ENCODE measurements around the gene KCNIP4.

KCNIP4 gene

GRCh38 chr4:21726255-21726815 is 222.2 kb downstream of the KCNIP4 start:
- POLR2A ChIA-PET, result no interaction called here
- CTCF ChIA-PET, result interaction anchor here (0.6 kb wide), 1 partner anchor 14 kb away, joined by 4 read pairs; no protein-coding TSS in a partner anchor
- no peak for TF ChIP-seq BHLHE40 (IDR thresholded peaks at IDR 0.05; ENCODE audit: borderline replicate concordance)
- no peak for TF ChIP-seq ARNT (IDR thresholded peaks at IDR 0.05)
- no peak for TF ChIP-seq FOXM1 (IDR thresholded peaks at IDR 0.05; ENCODE audit: borderline replicate concordance)
- no peak for TF ChIP-seq SUZ12 (IDR thresholded peaks at IDR 0.05)
- no peak for TF ChIP-seq FOXA1 (IDR thresholded peaks at IDR 0.05)
- TF ChIP-seq CTBP1 (IDR thresholded peaks at IDR 0.05; ENCODE audit: borderline replicate concordance), result no peak
- TF ChIP-seq LEF1 (IDR thresholded peaks at IDR 0.05; ENCODE audit: borderline replicate concordance), result no peak
- TF ChIP-seq TARDBP (IDR thresholded peaks at IDR 0.05), result no peak
- no peak for DNase-seq (ENCODE audit: extremely low spot score)

GRCh38 chr4:21722157-21722839 is 226.3 kb downstream of the KCNIP4 start:
- no peak for DNase-seq (ENCODE audit: extremely low spot score)
- ChIA-PET POLR2A (no interaction called here), CTCF (no interaction called here)
- TF ChIP-seq NFRKB (IDR thresholded peaks at IDR 0.05), result no peak
- no peak for TF ChIP-seq FOXK2 (IDR thresholded peaks at IDR 0.05)
- TF ChIP-seq PKNOX1 (IDR thresholded peaks at IDR 0.05), result no peak
- TF ChIP-seq SUZ12 (IDR thresholded peaks at IDR 0.05), result no peak
- TF ChIP-seq BHLHE40 (IDR thresholded peaks at IDR 0.05; ENCODE audit: borderline replicate concordance), result no peak
- no peak for TF ChIP-seq HDGF (IDR thresholded peaks at IDR 0.05; ENCODE audit: borderline replicate concordance)
- TF ChIP-seq FOXA1 (IDR thresholded peaks at IDR 0.05), result no peak

- ChIA-PET CTCF (no interaction called here), POLR2A (no interaction called here)
- no peak for DNase-seq (ENCODE audit: extremely low spot score)
These were observed 232.0 kb downstream of the KCNIP4 start for GRCh38 chr4:21716531-21716930.

GRCh38 chr4:21710179-21710835 is 238.3 kb downstream of the KCNIP4 start:
- TF ChIP-seq CTBP1 (IDR thresholded peaks at IDR 0.05; ENCODE audit: borderline replicate concordance) (no peak), SP1 (IDR thresholded peaks at IDR 0.05) (no peak), L3MBTL2 (conservative IDR thresholded peaks at IDR 0.05) (no peak), ZNF384 (IDR thresholded peaks at IDR 0.05) (no peak), NFRKB (IDR thresholded peaks at IDR 0.05) (no peak), TARDBP (IDR thresholded peaks at IDR 0.05) (no peak), FOXK2 (IDR thresholded peaks at IDR 0.05) (no peak), HDGF (IDR thresholded peaks at IDR 0.05; ENCODE audit: borderline replicate concordance) (no peak), LEF1 (IDR thresholded peaks at IDR 0.05; ENCODE audit: borderline replicate concordance) (no peak), PKNOX1 (IDR thresholded peaks at IDR 0.05) (no peak), FOXM1 (IDR thresholded peaks at IDR 0.05; ENCODE audit: borderline replicate concordance) (no peak), BHLHE40 (IDR thresholded peaks at IDR 0.05; ENCODE audit: borderline replicate concordance) (no peak), SUZ12 (IDR thresholded peaks at IDR 0.05) (no peak)
- CTCF ChIA-PET, result no interaction called here
- DNase-seq (ENCODE audit: extremely low spot score), result no peak
- POLR2A ChIA-PET, result interaction anchor here (0.8 kb wide), 1 partner anchor 182 kb away, joined by 3 read pairs; no protein-coding TSS in a partner anchor

More at GRCh38 chr4:21716531-21716930, 232.0 kb downstream of the KCNIP4 start:
- no peak for TF ChIP-seq BHLHE40 (IDR thresholded peaks at IDR 0.05; ENCODE audit: borderline replicate concordance)
- TF ChIP-seq PKNOX1 (IDR thresholded peaks at IDR 0.05), result no peak
- TF ChIP-seq SUZ12 (IDR thresholded peaks at IDR 0.05), result no peak
- no peak for TF ChIP-seq ZNF384 (IDR thresholded peaks at IDR 0.05)
- no peak for TF ChIP-seq FOXK2 (IDR thresholded peaks at IDR 0.05)
- TF ChIP-seq TARDBP (IDR thresholded peaks at IDR 0.05), result no peak
- TF ChIP-seq ARNT (IDR thresholded peaks at IDR 0.05), result no peak
- TF ChIP-seq L3MBTL2 (conservative IDR thresholded peaks at IDR 0.05), result no peak

GRCh38 chr4:21709761-21710160 is 238.8 kb downstream of the KCNIP4 start:
- CTCF ChIA-PET, result no interaction called here
- POLR2A ChIA-PET, result interaction anchor here (0.8 kb wide), 1 partner anchor 182 kb away, joined by 3 read pairs; no protein-coding TSS in a partner anchor
- TF ChIP-seq ARNT (IDR thresholded peaks at IDR 0.05), result no peak
- TF ChIP-seq LEF1 (IDR thresholded peaks at IDR 0.05; ENCODE audit: borderline replicate concordance), result no peak
- TF ChIP-seq HDGF (IDR thresholded peaks at IDR 0.05; ENCODE audit: borderline replicate concordance), result no peak
- TF ChIP-seq FOXM1 (IDR thresholded peaks at IDR 0.05; ENCODE audit: borderline replicate concordance), result no peak
- no peak for TF ChIP-seq L3MBTL2 (conservative IDR thresholded peaks at IDR 0.05)

GRCh38 chr4:21709031-21709430 is 239.5 kb downstream of the KCNIP4 start:
- ChIA-PET CTCF (no interaction called here), POLR2A (no interaction called here)
- DNase-seq (ENCODE audit: extremely low spot score), result no peak
- TF ChIP-seq ZNF384 (IDR thresholded peaks at IDR 0.05), result no peak
- TF ChIP-seq CTBP1 (IDR thresholded peaks at IDR 0.05; ENCODE audit: borderline replicate concordance), result no peak
- no peak for TF ChIP-seq HDGF (IDR thresholded peaks at IDR 0.05; ENCODE audit: borderline replicate concordance)
- TF ChIP-seq TARDBP (IDR thresholded peaks at IDR 0.05), result no peak
- no peak for TF ChIP-seq NFRKB (IDR thresholded peaks at IDR 0.05)
- no peak for TF ChIP-seq FOXA1 (IDR thresholded peaks at IDR 0.05)
- TF ChIP-seq SUZ12 (IDR thresholded peaks at IDR 0.05), result no peak
- no peak for TF ChIP-seq SP1 (IDR thresholded peaks at IDR 0.05)
- no peak for TF ChIP-seq ARNT (IDR thresholded peaks at IDR 0.05)
- TF ChIP-seq FOXK2 (IDR thresholded peaks at IDR 0.05), result no peak
- no peak for TF ChIP-seq PKNOX1 (IDR thresholded peaks at IDR 0.05)
- no peak for TF ChIP-seq LEF1 (IDR thresholded peaks at IDR 0.05; ENCODE audit: borderline replicate concordance)
- no peak for TF ChIP-seq BHLHE40 (IDR thresholded peaks at IDR 0.05; ENCODE audit: borderline replicate concordance)

More at GRCh38 chr4:21709761-21710160, 238.8 kb downstream of the KCNIP4 start:
- no peak for DNase-seq (ENCODE audit: extremely low spot score)

Measured in HEK293T (cell line).